Effector CD8-positive, alpha-beta T cell (primary cell): ENCODE data around the gene ELMO1.

Experiments used
- DNase-seq: peaks from one replicate; lab custom pipeline; 2025; lab: John Stamatoyannopoulos, UW

Gene ELMO1

GRCh38 chr7:37315772-37316715 lies 132.6 kb downstream of the ELMO1 start:
- no peak for DNase-seq

DNA sequence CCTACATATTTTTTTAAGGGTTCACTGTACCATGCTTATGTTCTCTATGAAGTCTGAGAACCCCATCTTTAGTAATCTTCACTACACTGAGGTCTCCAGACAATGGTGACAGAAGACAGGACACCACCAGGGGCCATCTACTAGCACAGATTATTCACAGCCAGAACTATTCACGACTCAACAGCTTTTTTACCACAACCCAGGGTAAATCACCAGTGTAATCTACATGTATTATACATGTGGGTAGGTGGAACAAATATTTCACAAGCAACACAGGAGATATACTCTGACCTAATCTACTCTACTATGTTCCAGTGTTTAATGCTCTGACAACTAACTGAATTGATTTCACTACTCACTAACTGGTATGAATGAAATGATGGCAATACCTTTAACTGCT lies 136.1 kb downstream of the ELMO1 start:
- no peak for DNase-seq

GRCh38 chr7:37311355-37311754 lies 137.3 kb downstream of the ELMO1 start:
- DNase-seq, result no peak

- DNase-seq, result no peak
Observed at GRCh38 chr7:37310327-37311080, 138.2 kb downstream of the ELMO1 start.

GRCh38 chr7:37309493-37309892 lies 139.2 kb downstream of the ELMO1 start:
- no peak for DNase-seq

- no peak for DNase-seq
Observed at GRCh38 chr7:37304921-37305320, 143.7 kb downstream of the ELMO1 start.

- no peak for DNase-seq
Observed at GRCh38 chr7:37297546-37297945, 151.1 kb downstream of the ELMO1 start.

- DNase-seq, result no peak
Observed at GRCh38 chr7:37295401-37295800, 153.3 kb downstream of the ELMO1 start.

DNA sequence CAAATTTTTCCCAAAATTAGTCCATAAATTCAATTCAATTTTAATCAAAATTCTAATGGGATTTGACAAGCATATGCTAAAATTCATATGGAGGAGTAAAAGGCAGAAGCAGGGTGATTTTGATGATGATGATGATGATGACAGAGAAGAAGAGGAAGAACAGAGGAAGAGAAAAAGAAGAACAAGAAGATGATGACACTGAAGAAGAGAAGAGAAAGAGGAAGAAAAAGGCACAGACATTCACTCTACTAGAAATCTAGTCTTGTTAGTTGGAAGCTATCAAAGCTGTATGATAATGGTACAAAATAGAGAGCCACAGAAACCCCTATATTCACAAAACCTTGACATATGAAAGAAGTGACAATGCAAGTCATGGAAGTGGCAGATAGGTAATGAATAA lies 157.9 kb downstream of the ELMO1 start:
- no peak for DNase-seq

DNA sequence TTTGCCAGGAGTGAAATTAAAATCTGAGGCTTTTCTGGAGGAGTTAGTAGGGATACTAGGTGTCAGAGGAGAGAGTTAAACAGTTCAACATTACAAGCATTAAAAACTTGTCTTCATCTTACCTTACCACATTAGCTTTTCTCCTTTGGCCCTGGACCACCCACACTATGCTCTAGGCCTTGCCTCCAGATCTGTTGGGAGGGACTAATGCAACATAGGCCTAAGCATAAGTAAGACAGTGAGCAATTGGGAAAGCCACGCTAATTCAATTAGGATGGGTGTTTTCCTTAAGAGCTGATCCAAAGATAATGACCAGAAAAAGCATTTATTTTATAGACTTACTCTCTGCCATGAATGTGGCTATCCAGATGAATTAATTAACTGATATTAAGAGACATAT lies 158.9 kb downstream of the ELMO1 start:
- DNase-seq, result no peak

GRCh38 chr7:37289367-37289766 lies 159.3 kb downstream of the ELMO1 start:
- DNase-seq, result no peak

- DNase-seq, result no peak
Observed at GRCh38 chr7:37287131-37287855, 161.4 kb downstream of the ELMO1 start.

GRCh38 chr7:37286454-37286832 lies 162.2 kb downstream of the ELMO1 start:
- DNase-seq, result no peak

DNA sequence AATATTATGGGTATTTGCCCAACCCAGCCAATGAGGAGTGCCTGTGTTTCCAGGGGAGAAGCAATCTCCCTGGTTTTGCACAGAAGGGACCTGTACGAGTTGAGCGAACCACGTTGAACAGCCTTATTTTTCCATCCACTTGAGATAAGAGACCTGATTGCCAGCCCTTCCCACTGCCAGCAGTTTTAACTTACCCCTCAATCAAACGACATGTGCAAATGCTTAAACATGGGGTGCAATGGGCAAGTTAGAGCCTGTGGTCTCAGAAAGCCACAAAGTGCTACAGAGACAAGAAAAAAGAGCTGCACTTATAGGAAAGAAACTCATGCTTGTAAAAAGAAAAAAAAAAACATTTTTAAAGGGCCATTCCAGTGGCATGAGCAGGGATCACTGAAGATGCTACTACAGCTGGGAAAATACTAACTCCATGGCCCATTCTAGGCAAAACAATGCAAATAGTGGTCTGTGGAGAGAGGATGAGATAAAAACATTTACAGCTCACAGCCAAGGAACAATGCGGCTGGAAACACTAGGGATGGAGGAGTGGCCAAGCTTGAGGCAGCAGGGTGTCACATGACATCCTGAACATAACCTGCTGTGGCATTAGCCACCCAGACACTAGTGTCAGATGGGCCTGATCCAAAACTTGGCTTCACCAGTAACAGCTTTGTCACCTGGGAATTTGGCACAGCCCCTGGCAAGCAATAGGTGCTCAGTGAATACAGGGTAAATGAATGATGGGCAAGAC lies 162.8 kb downstream of the ELMO1 start:
- no peak for DNase-seq

DNA sequence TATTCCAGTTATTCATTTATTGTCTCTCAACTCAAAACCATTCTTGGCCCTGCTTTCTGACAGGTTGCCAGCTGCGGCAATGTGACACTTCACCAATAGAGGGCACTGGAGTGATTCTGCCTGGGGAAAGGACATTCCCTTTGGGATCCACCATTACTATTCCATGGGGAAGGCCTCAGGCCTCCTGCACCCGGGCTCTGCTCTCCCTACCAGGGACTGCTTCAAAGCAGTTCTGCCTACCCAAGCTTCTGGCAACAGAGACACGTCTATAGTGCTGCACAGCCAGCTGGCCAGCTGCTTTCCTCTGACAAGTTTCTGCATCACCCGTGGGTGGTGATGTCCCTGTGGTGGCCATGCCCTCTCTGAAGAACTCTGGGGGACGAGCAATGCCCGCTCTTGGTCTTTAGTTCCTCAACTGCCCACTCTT lies 163.8 kb downstream of the ELMO1 start:
- peak; percentile 2 for DNase-seq

GRCh38 chr7:37284285-37284684 lies 164.4 kb downstream of the ELMO1 start:
- DNase-seq, result no peak

DNA sequence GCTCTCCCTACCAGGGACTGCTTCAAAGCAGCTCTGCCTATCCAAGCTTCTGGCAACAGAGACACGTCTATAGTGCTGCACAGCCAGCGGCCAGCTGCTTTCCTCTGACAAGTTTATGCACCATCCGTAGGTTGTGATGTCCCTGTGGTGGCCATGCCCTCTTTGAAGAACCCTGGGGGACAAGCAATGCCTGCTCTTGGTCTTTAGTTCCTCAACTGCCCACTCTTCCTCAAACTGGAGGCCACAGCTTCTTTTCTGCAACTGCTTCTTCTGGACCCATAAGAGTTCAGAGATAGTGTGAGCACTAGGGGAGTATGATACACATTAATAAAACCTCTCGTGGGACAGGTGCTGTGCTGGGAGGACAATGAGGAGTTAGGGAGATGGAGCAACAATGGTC lies 164.9 kb downstream of the ELMO1 start:
- DNase-seq, result no peak

GRCh38 chr7:37282927-37283326 lies 165.7 kb downstream of the ELMO1 start:
- DNase-seq, result no peak

DNA sequence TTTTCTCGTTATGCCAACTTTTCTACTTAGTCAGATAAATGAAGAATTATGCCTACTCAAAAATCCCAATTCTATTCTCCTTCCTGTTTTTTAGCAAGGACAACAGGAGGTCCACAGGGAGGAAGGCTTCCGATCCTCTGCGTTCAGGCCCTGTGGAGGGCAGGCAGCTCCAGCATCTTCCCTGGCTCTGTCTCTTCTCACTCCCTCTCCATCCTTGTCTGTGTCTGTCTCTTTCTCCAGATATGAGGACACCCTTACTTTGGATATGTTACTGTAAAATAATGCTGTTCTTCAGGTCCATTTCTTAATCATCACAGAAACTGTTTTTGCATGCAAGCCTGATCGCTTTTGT lies 166.6 kb downstream of the ELMO1 start:
- no peak for DNase-seq

- DNase-seq, result no peak
Observed at GRCh38 chr7:37281368-37282092, 167.1 kb downstream of the ELMO1 start.

DNA sequence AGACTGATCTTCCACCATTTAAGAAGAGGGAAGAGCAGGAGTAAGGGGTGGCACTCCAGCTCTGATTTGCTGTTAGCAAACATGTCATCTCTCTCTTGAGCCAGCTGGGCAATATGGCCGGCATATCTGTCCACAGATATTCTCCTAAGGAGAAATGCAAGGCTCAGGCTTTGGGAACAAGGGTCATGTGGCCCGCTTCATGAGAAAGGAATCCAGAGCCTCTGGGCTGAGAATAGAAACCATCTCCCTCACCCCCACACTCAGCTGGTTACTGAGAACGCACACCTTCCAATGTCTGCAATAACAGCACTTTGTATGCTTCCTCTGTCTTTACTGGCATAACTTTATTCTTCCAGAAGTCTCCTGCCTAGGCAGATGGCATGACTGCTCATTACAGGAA lies 171.2 kb downstream of the ELMO1 start:
- DNase-seq, result no peak
